ENCODE measurements around the gene TLK1. TPM values are rescaled to one million over a fixed set of nuclear protein-coding genes. Genes with fewer than 3 reads are reported as not detected.

TLK1 gene
- total RNA-seq, 2 donors from 2014 or later: 50.5 to 95.8 TPM

- WGBS: 95% methylated on average over 9 of the region's 9 CpGs
- Histone ChIP-seq H3K9me3 (no peaks in the 10 kb centered on the region), H3K4me3 (no peak overlapping the region), H3K27me3 (replicated peaks; ENCODE audit: insufficient read depth) (no peaks in the 10 kb centered on the region), H3K27ac (no peak overlapping the region), H3K4me1 (replicated peaks) (no peaks in the 10 kb centered on the region), H3K36me3 (no peaks in the 10 kb centered on the region)
- intact Hi-C loops (cut with DNase I): loop anchor here (10.0 kb wide), 1 partner anchor 66 kb away; no protein-coding TSS in a partner anchor
- TF ChIP-seq CTCF (IDR thresholded peaks at IDR 0.05) (no peak), POLR2AphosphoS5 (IDR thresholded peaks at IDR 0.05) (no peak), POLR2A (IDR thresholded peaks at IDR 0.05) (no peak)
- DNase-seq (ENCODE audit: low spot score): no peak
Measured at GRCh38 chr2:171150694-171151285, 9.9 kb downstream of the TLK1 start.

- 86% methylated on average over 4 of the region's 4 CpGs for WGBS
- Histone ChIP-seq H3K4me3 (no peak overlapping the region), H3K27me3 (replicated peaks; ENCODE audit: insufficient read depth) (no peaks in the 10 kb centered on the region), H3K36me3 (no peaks in the 10 kb centered on the region), H3K4me1 (replicated peaks) (no peaks in the 10 kb centered on the region), H3K9me3 (no peaks in the 10 kb centered on the region), H3K27ac (no peak overlapping the region)
- intact Hi-C loops (cut with DNase I): loop anchor here (10.0 kb wide), 1 partner anchor 65 kb away; no protein-coding TSS in a partner anchor
- no peak for DNase-seq (ENCODE audit: low spot score)
- TF ChIP-seq POLR2A (IDR thresholded peaks at IDR 0.05): no peak
Measured at GRCh38 chr2:171149986-171150693, 10.6 kb downstream of the TLK1 start.

DNA sequence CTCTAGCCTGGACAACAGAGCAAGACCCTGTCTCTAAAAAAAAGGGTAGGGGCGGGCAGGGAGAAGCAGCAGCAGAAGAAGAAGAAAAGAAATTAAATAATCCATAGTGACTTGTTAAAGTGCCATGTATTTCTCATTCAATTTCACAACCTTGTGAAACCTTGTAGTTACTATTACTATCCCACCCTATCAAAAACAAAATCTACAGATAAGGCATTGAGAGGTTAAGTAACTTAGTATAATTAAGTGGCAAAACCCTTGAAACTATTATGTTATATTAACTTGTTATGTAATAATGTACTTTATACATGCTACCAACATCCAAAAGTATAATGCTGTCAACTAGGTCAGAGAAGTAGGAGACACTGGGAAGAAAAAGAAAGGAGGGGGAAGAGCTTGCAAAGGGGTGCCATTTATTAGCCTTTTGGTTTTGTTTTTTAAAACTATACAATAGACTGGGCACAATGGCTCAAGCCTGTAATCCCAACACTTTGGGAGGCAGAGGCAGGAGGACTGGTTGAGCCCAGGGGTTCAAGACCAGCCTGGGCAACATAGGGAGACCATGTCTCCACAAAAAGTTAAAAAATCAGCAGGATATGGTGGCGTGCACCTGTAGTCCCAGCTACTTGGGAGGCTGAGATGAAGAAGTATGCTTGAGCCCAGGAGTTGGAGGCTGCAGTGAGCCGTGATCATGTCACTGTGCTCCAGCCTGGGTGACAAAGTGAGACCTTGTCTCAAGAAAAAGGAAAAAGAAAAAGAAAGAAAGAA, 11.3 kb downstream of the TLK1 start:
- Histone ChIP-seq H3K9me3 (no peaks in the 10 kb centered on the region), H3K27me3 (replicated peaks; ENCODE audit: insufficient read depth) (no peaks in the 10 kb centered on the region), H3K27ac (no peak overlapping the region), H3K4me1 (replicated peaks) (no peaks in the 10 kb centered on the region), H3K36me3 (no peaks in the 10 kb centered on the region), H3K4me3 (no peak overlapping the region)
- DNase-seq (ENCODE audit: low spot score): no peak
- 97% methylated on average over 3 of the region's 3 CpGs for WGBS
- TF ChIP-seq CTCF (IDR thresholded peaks at IDR 0.05): no peak
- TF ChIP-seq POLR2A (IDR thresholded peaks at IDR 0.05): no peak
- no peak for TF ChIP-seq POLR2AphosphoS5 (IDR thresholded peaks at IDR 0.05)
- intact Hi-C loops (cut with DNase I): no loop called here

DNA sequence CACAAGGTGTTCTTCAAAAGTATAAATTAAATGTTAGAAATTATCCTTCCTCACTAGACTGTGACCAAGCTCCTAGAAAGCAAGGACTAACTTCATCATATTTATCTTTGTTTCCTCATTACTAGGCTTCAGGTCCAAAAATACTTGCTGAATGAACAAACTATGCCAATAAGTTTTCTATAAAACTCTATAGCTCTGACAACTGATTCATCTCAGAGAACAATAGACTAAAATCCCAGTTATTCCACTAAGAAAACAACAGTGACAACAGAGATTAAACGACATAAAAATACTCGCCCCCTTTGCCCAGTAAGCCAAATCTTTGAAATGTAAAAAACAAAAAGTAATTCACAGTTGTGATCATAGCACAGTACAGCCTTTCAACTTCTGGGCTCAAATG, 13.6 kb downstream of the TLK1 start:
- intact Hi-C loops (cut with DNase I): no loop called here
- WGBS: 37% methylated on average over 2 of the region's 2 CpGs
- no peaks in the 10 kb centered on the region for H3K4me1 ChIP-seq (replicated peaks)
- TF ChIP-seq CTCF (IDR thresholded peaks at IDR 0.05) (no peak), POLR2A (IDR thresholded peaks at IDR 0.05) (no peak), POLR2AphosphoS5 (IDR thresholded peaks at IDR 0.05) (no peak)
- no peak for DNase-seq (ENCODE audit: low spot score)
- no peaks in the 10 kb centered on the region for H3K27me3 ChIP-seq (replicated peaks; ENCODE audit: insufficient read depth)
- no peak overlapping the region for H3K4me3 ChIP-seq
- no peaks in the 10 kb centered on the region for H3K36me3 ChIP-seq
- H3K9me3 ChIP-seq: no peaks in the 10 kb centered on the region
- no peak overlapping the region for H3K27ac ChIP-seq

DNA sequence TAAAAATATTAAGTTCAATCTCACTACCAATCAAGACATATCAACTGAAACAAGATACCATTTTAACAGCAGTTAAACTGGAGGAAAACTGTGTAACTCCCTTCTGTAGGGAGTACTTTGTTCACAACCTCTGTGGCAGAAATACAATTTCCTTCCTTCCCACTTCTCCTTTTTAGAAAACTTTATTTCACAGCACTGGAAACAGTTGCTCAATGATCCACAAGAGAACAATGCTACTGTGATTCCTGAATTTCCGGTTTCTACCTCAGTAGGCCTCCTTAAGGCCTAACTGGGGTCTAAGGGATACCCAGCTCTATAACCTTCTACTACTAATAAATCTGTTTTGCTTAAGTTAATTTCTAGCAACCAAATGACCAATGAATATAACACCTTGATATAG, 14.1 kb downstream of the TLK1 start:
- WGBS: 19% methylated on average over 1 of the region's 1 CpG
- Histone ChIP-seq H3K9me3 (no peaks in the 10 kb centered on the region), H3K4me1 (replicated peaks) (peaks cover 4% of the 10 kb centered on the region), H3K36me3 (no peaks in the 10 kb centered on the region), H3K27me3 (replicated peaks; ENCODE audit: insufficient read depth) (no peaks in the 10 kb centered on the region), H3K4me3 (no peak overlapping the region), H3K27ac (no peak overlapping the region)
- DNase-seq (ENCODE audit: low spot score): no peak
- TF ChIP-seq POLR2AphosphoS5 (IDR thresholded peaks at IDR 0.05) (no peak), POLR2A (IDR thresholded peaks at IDR 0.05) (no peak), CTCF (IDR thresholded peaks at IDR 0.05) (no peak)
- intact Hi-C loops (cut with DNase I): no loop called here
